SK-N-SH treated with all-trans-retinoic acid at 6 μM for 48 hours (cell line): ENCODE data around the gene AIP.

Source experiments
- CREB5 ChIP-seq: fragments of 250-450 bp; sonication (Bioruptor Pico); IDR thresholded peaks from 2 replicates; pipeline ENCODE4 v1.5.1; 2020; ENCODE audit warnings: low read depth, mild to moderate bottlenecking, moderate library complexity
- ESRRG ChIP-seq: fragments of 250-450 bp; sonication (Bioruptor Pico); IDR thresholded peaks from 2 replicates; pipeline ENCODE4 v1.6.1; 2021; ENCODE audit warnings: mild to moderate bottlenecking
- ISL1 ChIP-seq: fragments of 250-450 bp; sonication (Bioruptor Pico); IDR thresholded peaks from 2 replicates; pipeline ENCODE4 v2.1.2; 2022; ENCODE audit warnings: mild to moderate bottlenecking, moderate library complexity
- OSR1 ChIP-seq: fragments of 250-450 bp; sonication (Bioruptor Pico); IDR thresholded peaks from 2 replicates; pipeline ENCODE4 v1.8.0; 2022; ENCODE audit warnings: moderate library complexity, mild to moderate bottlenecking, inconsistent platforms
- PATZ1 ChIP-seq: fragments of 250-450 bp; sonication (Bioruptor Pico); IDR thresholded peaks from 2 replicates; pipeline ENCODE4 v1.8.0; 2020; ENCODE audit warnings: mild to moderate bottlenecking, moderate library complexity, borderline replicate concordance
- POU6F1 ChIP-seq: fragments of 250-450 bp; sonication (Bioruptor Pico); IDR thresholded peaks from 2 replicates; pipeline ENCODE4 v1.8.0; 2021; ENCODE audit warnings: low read depth, mild to moderate bottlenecking, moderate library complexity, borderline replicate concordance
- RARB ChIP-seq: fragments of 250-450 bp; sonication (Bioruptor Pico); IDR thresholded peaks from 2 replicates; pipeline ENCODE4 v1.8.0; 2021; ENCODE audit warnings: mild to moderate bottlenecking, moderate library complexity
- TCF4 ChIP-seq: fragments of 250-450 bp; sonication (Bioruptor Pico); IDR thresholded peaks from 2 replicates; pipeline ENCODE4 v1.8.0; 2021; ENCODE audit warnings: mild to moderate bottlenecking, moderate library complexity, borderline replicate concordance
- TOX ChIP-seq: fragments of 250-450 bp; sonication (Bioruptor Pico); IDR thresholded peaks from 2 replicates; pipeline ENCODE4 v1.8.0; 2021; ENCODE audit warnings: mild to moderate bottlenecking, moderate library complexity, borderline replicate concordance
- ZNF565 ChIP-seq: fragments of 450-650 bp; formaldehyde crosslinking; conservative IDR thresholded peaks from 2 replicates; pipeline ENCODE4 v1.5.0; 2020; ENCODE audit warnings: low read depth, mild to moderate bottlenecking, moderate library complexity

- TF ChIP-seq ESRRG (no peak), PATZ1 (CRISPR knock-in tag) (no peak), RARB (no peak), TCF4 (CRISPR knock-in tag) (no peak), TOX (no peak), ISL1 (CRISPR knock-in tag) (no peak), ZNF565 (CRISPR knock-in tag) (no peak), POU6F1 (no peak), OSR1 (no peak), CREB5 (no peak)
Measured at GRCh38 chr11:67525275-67525976, 42.6 kb downstream of the AIP start.
